ENCODE data around the gene FSD2.

FSD2 gene

GRCh38 chr15:82805994-82806406 lies at the start of gene FSD2:
Gene FSD2 (minus strand): TSS chr15:82806069. CDS start chr15:82787390, 18,679 bp downstream.
- no peak for DNase-seq

DNA sequence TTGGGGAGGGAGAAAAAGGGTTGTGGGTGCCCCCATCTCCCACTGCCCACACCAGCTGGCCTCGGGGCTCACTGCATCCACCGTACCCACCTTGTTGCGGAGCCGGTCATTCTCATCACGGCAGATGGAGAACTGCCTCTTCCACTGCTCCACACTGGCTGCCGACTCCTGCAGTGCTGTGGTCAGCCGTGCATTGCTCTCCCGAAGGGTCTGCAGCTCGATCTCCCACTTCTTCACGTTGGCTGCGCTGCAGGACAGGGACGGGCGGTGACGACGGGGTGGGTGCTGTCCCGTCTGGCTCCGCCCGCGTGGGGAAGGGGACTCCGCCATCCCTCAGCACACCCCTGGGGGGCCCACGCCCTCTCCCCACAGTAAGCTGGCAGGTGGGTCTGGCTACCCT lies 48.7 kb upstream of the FSD2 start:
- no peak for DNase-seq

- no peak for DNase-seq
Observed at GRCh38 chr15:82852941-82853561, 47.2 kb upstream of the FSD2 start.

- DNase-seq = no peak
Observed at GRCh38 chr15:82851981-82852511, 46.2 kb upstream of the FSD2 start.

- DNase-seq = no peak
Observed at GRCh38 chr15:82851306-82851850, 45.5 kb upstream of the FSD2 start.

DNA sequence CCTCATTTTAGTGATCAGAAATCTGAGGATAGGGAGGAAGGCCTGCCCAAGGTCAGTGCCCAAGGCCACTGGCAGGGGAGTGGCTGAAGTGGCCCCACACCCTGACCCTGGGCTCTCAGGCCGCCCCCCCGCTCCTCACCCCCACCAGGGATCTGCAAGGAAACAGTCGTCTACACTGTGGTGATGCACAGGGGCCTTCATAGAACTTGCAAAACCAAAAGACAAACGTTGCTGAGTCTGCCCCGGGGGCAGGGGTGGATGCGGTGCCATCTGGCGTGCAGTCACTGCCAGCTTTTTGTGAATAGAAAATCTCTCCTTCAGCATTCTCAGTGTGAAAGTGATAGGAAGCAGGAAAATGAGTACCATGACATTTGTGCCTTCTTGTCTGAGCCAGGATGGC lies 44.9 kb upstream of the FSD2 start:
- DNase-seq = peak; percentile 39

DNA sequence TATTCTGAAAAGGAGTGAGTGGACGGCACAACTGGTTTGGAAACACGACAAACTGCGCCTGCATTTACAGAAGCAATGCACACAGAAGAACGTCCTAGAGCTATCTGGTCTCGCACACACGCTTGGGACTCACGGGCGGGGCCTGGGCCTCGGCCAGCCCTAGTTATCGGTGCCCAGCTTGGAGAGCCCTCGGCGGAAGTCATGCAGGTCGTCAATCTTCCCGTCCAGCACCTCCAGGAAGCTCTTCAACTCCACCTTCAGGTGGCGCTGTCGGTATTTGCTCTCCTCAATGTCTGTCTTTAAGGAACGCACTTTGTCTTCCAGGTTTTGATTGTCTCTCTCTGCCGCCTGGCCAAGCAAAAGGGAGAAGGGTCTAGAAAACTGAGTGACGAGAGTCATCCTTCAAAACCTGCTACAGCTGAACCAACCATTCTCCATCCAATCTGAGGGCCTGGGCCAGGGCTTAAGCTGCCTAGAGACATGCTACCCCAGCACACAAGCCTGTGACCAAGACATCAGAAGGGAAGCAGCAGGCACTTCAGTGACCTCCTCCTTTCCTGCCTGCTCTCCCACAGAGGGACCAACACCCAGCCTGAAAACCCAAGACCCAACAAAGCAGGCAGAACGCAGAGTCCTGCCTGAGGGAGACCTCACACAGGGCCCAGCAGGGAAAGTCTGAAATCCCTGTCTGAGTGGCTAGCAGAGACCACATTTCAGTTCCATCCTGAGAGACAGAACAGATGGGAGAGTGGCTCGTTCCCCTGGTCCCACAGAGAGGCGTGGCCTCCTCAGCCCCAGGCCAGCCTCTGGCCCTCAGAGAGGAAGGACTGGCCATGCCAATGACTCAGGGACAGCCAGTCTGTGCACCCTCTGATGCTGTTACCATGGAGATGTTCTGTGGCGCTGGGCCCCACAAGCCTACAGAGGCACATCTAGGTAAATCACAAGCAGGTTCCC lies 44.0 kb upstream of the FSD2 start:
- DNase-seq = peak; percentile 77

- no peak for DNase-seq
Observed at GRCh38 chr15:82848241-82848993, 42.5 kb upstream of the FSD2 start.

GRCh38 chr15:82847703-82848102 lies 41.8 kb upstream of the FSD2 start:
- DNase-seq = no peak

DNA sequence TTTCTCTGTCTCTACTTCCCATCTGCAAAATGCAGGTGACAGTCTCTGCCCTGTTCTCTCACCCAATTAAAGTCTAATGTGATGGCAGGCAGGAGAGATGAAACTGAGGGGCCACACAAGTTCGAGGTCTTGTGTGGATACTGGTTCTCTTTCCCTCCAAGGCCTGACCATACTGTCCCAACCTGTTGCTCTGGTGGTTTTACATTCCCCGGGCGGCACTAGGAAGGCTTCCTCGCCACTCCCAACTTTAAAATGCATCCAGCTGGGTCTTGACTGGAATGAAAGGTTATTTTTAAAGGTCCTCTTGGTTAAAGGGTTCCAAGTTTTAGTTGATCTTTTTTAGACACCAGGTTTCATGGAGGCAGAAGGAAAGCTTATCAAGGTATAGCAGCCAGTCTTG lies 40.8 kb upstream of the FSD2 start:
- no peak for DNase-seq

- no peak for DNase-seq
Observed at GRCh38 chr15:82845686-82846085, 39.8 kb upstream of the FSD2 start.

- DNase-seq = no peak
Observed at GRCh38 chr15:82843566-82843965, 37.7 kb upstream of the FSD2 start.

GRCh38 chr15:82840166-82840565 lies 34.3 kb upstream of the FSD2 start:
- DNase-seq = no peak

DNA sequence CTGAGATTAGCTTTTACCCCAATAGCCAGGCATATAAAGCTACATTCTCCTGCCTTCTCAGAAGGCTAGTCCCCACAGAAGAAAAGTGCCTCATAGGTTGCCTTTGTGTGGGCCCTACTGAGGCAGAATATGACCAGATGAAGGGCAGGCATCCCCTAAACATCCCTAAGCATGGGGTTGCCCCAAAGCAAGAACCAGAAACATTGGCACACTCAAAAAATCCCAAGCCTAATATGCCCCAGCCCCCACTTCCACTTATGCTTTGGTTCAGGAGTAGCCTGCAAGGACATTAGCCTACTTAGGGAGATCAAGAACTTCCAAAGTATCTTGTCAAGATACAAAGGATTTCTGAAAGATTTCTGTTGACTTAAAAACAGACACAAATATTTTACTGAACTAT lies 33.3 kb upstream of the FSD2 start:
- no peak for DNase-seq

- no peak for DNase-seq
Observed at GRCh38 chr15:82838096-82838735, 32.3 kb upstream of the FSD2 start.

DNA sequence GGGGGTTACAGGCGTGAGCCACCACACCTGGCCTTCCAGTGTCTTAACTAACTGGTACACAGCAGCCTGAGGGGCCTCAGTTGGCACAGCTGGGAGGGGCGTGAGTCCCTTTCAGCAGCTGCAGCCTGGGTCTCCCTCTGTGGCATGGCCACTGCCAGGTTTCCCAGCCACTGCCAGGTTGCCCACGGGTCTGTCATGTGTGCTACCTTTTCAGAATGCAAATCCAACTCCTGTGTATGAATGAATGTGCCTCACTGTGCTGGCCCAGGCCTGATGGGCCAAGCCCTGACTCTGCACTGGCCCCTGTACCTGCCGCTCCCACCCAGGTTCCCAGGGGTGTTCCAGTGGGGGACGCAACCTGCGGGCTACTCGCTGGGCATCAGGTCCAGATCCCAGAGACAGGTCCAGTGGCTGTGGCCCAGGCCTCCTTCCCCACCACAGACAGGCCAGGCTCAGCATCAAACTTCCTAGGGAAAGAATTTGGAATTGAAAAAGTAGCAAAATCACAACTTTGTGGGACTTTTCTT lies 29.6 kb upstream of the FSD2 start:
- DNase-seq = no peak

DNA sequence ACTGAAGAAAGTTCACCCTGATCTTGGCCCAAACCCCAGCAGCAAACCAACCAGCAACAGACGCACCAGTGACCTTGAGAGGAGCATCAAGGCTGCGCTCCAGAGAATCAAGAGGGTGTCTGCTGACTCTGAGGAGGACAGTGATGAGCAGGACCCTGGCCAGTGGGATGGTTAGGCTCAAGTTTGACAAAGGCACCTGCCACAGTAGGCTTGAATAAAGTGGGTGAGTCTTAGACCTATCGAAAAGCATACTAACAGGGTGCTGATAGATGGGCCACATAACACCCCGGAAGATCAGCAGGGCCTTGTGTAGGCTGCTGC lies 27.5 kb upstream of the FSD2 start:
- DNase-seq = no peak

GRCh38 chr15:82832601-82833361 lies 26.9 kb upstream of the FSD2 start:
- no peak for DNase-seq

DNA sequence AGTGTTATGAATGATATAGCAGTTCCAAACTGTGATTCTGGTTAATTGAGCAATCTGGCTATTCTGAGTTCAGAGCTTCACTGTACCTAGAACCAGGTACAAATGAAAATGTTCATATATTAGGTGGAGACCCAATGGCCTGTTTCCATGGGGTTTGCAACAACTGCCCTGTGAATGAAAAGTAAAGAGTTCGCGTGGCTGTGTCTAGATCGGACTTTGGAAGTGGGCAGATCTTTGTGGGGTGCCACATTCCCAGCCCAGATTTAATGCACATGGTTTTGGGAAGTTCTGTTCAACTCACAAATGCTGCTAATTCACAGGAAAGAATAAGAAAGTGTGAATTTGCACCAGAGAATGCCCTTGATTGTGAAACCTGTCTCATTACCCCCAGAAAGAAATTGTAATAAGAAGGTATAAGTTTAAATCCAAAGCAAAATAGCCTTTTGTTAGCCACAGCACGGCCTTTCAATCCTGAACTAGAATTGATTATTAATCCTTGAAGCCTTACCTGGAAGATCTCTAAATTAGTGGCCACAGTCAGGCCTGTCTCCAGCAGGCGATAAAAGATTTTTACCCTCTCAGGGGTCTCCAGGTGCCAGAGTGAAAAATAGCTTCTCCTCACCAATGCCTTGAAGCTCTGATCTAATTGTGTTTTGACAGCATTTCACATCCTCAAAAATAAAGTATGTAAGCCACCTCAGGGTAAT lies 26.2 kb upstream of the FSD2 start:
- no peak for DNase-seq

- no peak for DNase-seq
Observed at GRCh38 chr15:82830427-82831173, 24.7 kb upstream of the FSD2 start.

All from NCI-H524 treated with DMSO at 0.1 percent for 48 hours (cell line).